HL-60 (cell line): ENCODE results near the gene HLA-DQB1.

ENCODE experiments used
- DNase-seq, 2 experiments: peaks; one replicate each; pipeline ENCODE4 v3.0.0-alpha.2; 2010 to 2020; ENCODE audit warnings: low read depth in 1 of 2, low spot score in 1 of 2
- H3K27ac ChIP-seq: fragments of 250-450 bp; sonication (Bioruptor Pico); replicated peaks from 2 replicates; pipeline ENCODE4 v1.5.1; 2020; ENCODE audit warnings: mild to moderate bottlenecking, moderate library complexity
- H3K27me3 ChIP-seq: fragments of 250-450 bp; sonication (Bioruptor Pico); 2 replicates; pipeline ENCODE4 v1.5.1; 2021; ENCODE audit warnings: mild to moderate bottlenecking, moderate library complexity; ENCODE audit not compliant: insufficient read depth, poor library complexity, severe bottlenecking
- H3K4me3 ChIP-seq: replicated peaks from 2 replicates; pipeline ENCODE4 v1.5.1; 2011; ENCODE audit warnings: mild to moderate bottlenecking, control low read depth, low read length; ENCODE audit not compliant: insufficient read depth
- CTCF ChIP-seq: IDR thresholded peaks from one replicate; pipeline ENCODE4 v1.5.1; 2011; ENCODE audit warnings: low read length, control low read depth, inconsistent platforms; ENCODE audit not compliant: insufficient read depth
- GABPA ChIP-seq: IDR thresholded peaks from 2 replicates; pipeline ENCODE4 v1.6.1; 2012; ENCODE audit warnings: low read depth
- POLR2AphosphoS5 ChIP-seq: IDR thresholded peaks from 2 replicates; pipeline ENCODE4 v1.6.1; 2012; ENCODE audit warnings: low read depth
- SPI1 ChIP-seq: IDR thresholded peaks from 2 replicates; pipeline ENCODE4 v1.6.1; 2012; ENCODE audit warnings: low read depth, mild to moderate bottlenecking, borderline replicate concordance
- TF ChIP-seq, protein P1 (sequence below): IDR thresholded peaks from 2 replicates; pipeline ENCODE4 v1.6.1; 2012; ENCODE audit warnings: low read depth; ENCODE audit not compliant: insufficient replicate concordance

Gene HLA-DQB1

GRCh38 chr6:32609731-32610640, 56.5 kb downstream of the HLA-DQB1 start:
- no peak overlapping the region for H3K4me3 ChIP-seq
- H3K27ac ChIP-seq: no peak overlapping the region
- DNase-seq: peak in 1 of 2 experiments; percentile 49

More at GRCh38 chr6:32609731-32610640, 56.5 kb downstream of the HLA-DQB1 start:
- H3K27me3 ChIP-seq: peaks cover 2% of the 10 kb centered on the region
- TF ChIP-seq GABPA (no peak), CTCF (no peak), POLR2AphosphoS5 (no peak), SPI1 (no peak)
- TF ChIP-seq, protein P1, sequence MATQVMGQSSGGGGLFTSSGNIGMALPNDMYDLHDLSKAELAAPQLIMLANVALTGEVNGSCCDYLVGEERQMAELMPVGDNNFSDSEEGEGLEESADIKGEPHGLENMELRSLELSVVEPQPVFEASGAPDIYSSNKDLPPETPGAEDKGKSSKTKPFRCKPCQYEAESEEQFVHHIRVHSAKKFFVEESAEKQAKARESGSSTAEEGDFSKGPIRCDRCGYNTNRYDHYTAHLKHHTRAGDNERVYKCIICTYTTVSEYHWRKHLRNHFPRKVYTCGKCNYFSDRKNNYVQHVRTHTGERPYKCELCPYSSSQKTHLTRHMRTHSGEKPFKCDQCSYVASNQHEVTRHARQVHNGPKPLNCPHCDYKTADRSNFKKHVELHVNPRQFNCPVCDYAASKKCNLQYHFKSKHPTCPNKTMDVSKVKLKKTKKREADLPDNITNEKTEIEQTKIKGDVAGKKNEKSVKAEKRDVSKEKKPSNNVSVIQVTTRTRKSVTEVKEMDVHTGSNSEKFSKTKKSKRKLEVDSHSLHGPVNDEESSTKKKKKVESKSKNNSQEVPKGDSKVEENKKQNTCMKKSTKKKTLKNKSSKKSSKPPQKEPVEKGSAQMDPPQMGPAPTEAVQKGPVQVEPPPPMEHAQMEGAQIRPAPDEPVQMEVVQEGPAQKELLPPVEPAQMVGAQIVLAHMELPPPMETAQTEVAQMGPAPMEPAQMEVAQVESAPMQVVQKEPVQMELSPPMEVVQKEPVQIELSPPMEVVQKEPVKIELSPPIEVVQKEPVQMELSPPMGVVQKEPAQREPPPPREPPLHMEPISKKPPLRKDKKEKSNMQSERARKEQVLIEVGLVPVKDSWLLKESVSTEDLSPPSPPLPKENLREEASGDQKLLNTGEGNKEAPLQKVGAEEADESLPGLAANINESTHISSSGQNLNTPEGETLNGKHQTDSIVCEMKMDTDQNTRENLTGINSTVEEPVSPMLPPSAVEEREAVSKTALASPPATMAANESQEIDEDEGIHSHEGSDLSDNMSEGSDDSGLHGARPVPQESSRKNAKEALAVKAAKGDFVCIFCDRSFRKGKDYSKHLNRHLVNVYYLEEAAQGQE: no peak
